Fibroblast of skin of back (primary cell): ENCODE results near the gene GLA.

Experiments
- DNase-seq: peaks from one replicate; pipeline ENCODE4 v3.0.0-alpha.2; 2013

Gene GLA

DNA sequence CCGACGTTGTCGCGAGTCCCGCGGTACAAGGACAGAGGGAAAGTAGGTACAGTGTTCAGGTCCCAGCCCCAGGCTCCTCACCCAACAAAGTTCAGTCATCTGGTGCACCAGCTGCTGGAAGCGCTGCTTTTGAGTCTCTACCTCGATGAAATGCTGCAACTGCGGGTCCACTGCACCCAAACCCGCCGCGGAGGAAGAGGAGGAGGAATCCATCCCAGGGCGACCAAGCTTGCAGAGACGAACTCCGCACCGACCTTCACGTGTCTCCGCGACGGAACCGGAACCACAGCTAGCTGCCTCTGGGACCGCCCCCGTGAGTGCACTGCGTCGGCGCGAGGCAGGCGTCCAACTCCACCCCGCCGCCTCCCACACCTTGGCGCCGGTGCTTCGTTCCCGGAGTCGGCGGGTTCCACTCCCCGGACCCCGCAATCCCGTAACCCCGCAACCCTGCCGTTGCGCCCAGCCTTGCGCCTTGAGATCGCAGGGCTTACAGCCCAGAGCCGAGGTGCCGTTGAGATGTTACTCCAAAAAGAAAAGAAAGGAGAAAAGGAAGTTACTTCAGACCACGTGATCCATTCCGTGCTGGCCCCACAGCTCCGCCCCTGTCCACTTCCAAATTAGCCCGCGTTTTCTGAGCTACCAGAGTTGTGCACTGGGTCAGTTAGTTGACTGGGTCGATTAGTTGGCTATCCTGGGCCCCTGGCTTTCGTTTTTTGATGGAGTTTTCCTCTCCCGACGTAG lies 59.1 kb downstream of the GLA start, which contains the start of gene TIMM8A:
TSS of gene TIMM8A (minus strand) at position 291 of the 741 bp plus-strand sequence. CDS start at position 213, 78 bp downstream.
- DNase-seq, result peak; percentile 67

DNA sequence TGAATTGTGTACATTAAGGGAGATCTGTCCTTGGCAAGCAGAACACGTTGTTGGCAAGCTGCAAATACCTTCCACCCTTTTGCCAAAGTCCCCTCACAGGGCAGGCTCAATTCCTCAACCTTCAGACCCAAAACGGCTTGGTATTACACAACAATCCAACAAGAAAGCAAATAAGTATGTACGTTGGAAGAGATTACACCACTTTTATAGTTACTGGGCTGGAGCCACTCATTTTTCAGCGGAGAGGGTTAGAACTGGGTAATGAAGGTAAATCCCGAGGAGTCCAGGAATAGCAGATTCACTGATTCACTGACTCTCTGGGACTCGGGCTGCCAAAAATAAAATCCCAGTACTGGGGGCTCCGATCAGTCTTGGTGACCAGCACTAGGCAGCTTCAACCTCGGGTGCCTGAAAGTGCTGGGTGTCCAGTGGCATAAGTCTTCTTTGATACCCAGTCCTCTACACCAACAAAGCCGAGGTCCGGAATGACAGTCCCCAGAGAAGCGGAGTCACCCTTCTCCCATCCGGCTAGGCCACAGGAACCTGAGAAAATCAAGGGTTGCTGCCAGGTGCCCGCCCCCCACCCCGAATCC lies 59.8 kb downstream of the GLA start:
- no peak for DNase-seq
